ENCODE data around the gene ADGRG4. TPM values are rescaled to one million over a fixed set of nuclear protein-coding genes. Genes with fewer than 3 reads are reported as not detected.

The ADGRG4 gene
- total and polyA plus RNA-seq, 2 of the 8 experiments (the other 6 are each of a cell fraction or from before 2014, with no cell fraction given) = not detected

DNA sequence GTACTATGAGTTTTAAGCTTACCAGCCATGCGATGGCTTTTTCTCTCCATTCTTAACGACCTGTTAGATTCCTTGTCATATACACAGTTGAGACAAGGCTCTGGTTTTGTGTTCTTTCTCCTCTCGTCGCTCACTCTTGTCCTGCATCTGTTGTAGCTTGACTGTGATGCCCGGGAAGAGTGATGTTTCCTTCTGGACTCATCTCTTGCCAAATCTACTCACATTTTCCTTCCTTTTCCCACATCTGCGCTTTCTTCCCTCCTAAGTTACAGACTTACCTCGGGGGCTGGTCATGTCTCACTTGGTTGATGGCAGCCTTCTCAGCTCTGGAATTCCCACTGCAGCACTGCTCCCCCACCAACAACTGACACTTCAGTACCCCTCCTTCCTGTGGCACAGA lies 44.7 kb upstream of the ADGRG4 start:
- H3K79me2 ChIP-seq (ENCODE audit: control insufficient read depth in 1 of 2, insufficient read depth in 2 of 2, low read length in 2 of 2) = no peaks in the 10 kb centered on the region
- H4K20me1 ChIP-seq (replicated peaks in 1 of 2; ENCODE audit: control insufficient read depth in 1 of 2, insufficient read depth in 2 of 2, low read length in 2 of 2) = no peaks in the 10 kb centered on the region
- TF ChIP-seq, protein P1, sequence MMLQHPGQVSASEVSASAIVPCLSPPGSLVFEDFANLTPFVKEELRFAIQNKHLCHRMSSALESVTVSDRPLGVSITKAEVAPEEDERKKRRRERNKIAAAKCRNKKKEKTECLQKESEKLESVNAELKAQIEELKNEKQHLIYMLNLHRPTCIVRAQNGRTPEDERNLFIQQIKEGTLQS (IDR thresholded peaks at IDR 0.05; ENCODE audit: insufficient read depth, low read depth, low read length) = no peak
- TF ChIP-seq KDM4A (IDR thresholded peaks at IDR 0.05; ENCODE audit: low read depth, low read length, severe bottlenecking) (no peak), GABPA (IDR thresholded peaks at IDR 0.05; ENCODE audit: borderline replicate concordance, insufficient read depth, low read length) (no peak), FOSL1 (IDR thresholded peaks at IDR 0.05; ENCODE audit: insufficient read depth, low read depth, low read length) (no peak), NRF1 (IDR thresholded peaks at IDR 0.05; ENCODE audit: low read depth, low read length) (no peak), TBP (IDR thresholded peaks at IDR 0.05; ENCODE audit: low read depth, low read length) (no peak)
- TF ChIP-seq, protein P2, sequence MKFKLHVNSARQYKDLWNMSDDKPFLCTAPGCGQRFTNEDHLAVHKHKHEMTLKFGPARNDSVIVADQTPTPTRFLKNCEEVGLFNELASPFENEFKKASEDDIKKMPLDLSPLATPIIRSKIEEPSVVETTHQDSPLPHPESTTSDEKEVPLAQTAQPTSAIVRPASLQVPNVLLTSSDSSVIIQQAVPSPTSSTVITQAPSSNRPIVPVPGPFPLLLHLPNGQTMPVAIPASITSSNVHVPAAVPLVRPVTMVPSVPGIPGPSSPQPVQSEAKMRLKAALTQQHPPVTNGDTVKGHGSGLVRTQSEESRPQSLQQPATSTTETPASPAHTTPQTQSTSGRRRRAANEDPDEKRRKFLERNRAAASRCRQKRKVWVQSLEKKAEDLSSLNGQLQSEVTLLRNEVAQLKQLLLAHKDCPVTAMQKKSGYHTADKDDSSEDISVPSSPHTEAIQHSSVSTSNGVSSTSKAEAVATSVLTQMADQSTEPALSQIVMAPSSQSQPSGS (IDR thresholded peaks at IDR 0.05; ENCODE audit: low read length) = no peak
- H3K27me3 ChIP-seq (replicated peaks in 1 of 4; ENCODE audit: control insufficient read depth in 3 of 4, extremely low read depth in 1 of 4, insufficient read depth in 3 of 4, low read length in 3 of 4) = no peaks in the 10 kb centered on the region
- H2AK5ac ChIP-seq (ENCODE audit: low read depth, low read length) = no peak overlapping the region
- H4K5ac ChIP-seq (ENCODE audit: insufficient read length, low read depth, low read length) = no peak overlapping the region
- no peak overlapping the region for H3K14ac ChIP-seq (ENCODE audit: insufficient read length)
- no peak overlapping the region for H3K56ac ChIP-seq (replicated peaks; ENCODE audit: insufficient read length, low read depth, low read length)
- ChIA-PET POLR2A (ENCODE audit: partially characterized antibody) (interaction anchor here (1.2 kb wide), 1 partner anchor 14 kb away, joined by 3 read pairs; no protein-coding TSS in a partner anchor), CTCF (ENCODE audit: partially characterized antibody) (interaction anchor here (3.6 kb wide), 1 partner anchor 12 kb away, joined by 13 read pairs; no protein-coding TSS in a partner anchor)
- H2BK120ac ChIP-seq (replicated peaks; ENCODE audit: low read depth, low read length) = no peak overlapping the region
- WGBS, 2 experiments (ENCODE audit: extremely low coverage in 1 of 2, insufficient coverage in 1 of 2, insufficient read length in 1 of 2, insufficient replicate concordance in 2 of 2, low coverage in 1 of 2, low lambda C conversion rate in 2 of 2, missing lambda C conversion rate in 1 of 2) = 85% methylated on average over 4 of the region's 7 CpGs; no CpG with 5 or more reads in 1 of the 2 experiments
- H3K9ac ChIP-seq (replicated peaks in 1 of 4; ENCODE audit: extremely low read depth in 1 of 4, low read depth in 3 of 4, low read length in 3 of 4) = no peak overlapping the region
- no peak overlapping the region for H2BK5ac ChIP-seq (ENCODE audit: low read depth, low read length)
- H3K4me2 ChIP-seq (ENCODE audit: insufficient read depth in 1 of 2, low read depth in 2 of 2, low read length in 2 of 2) = no peak overlapping the region
- DNase-seq (ENCODE audit: low read depth in 1 of 2, low spot score in 2 of 2) = no peak
- H4K91ac ChIP-seq (replicated peaks; ENCODE audit: insufficient read length, low read length) = no peak overlapping the region
- no peak overlapping the region for H2BK15ac ChIP-seq (ENCODE audit: low read length)
- no peak overlapping the region for H3K27ac ChIP-seq (ENCODE audit: low read depth, low read length)
- no peak overlapping the region for H3K23ac ChIP-seq (ENCODE audit: insufficient read length)
- H3K4me1 ChIP-seq (replicated peaks in 1 of 4; ENCODE audit: control insufficient read depth in 3 of 4, insufficient read depth in 4 of 4, low read length in 3 of 4) = peaks cover 0 to 5% (median under 1%) of the 10 kb centered on the region in 4 experiments; a peak in 2 of 7 replicates
- no peak overlapping the region for H2AFZ ChIP-seq (ENCODE audit: low read length)
- H3K79me1 ChIP-seq (ENCODE audit: low read depth, low read length) = no peaks in the 10 kb centered on the region
- H2BK12ac ChIP-seq (ENCODE audit: low read depth, low read length) = no peak overlapping the region
- no peak overlapping the region for H3K18ac ChIP-seq (ENCODE audit: extremely low read depth, low read length)
- no peaks in the 10 kb centered on the region; the same call in 1 of the 2 replicates for H3K23me2 ChIP-seq (ENCODE audit: low read depth, low read length)
- H3K36me3 ChIP-seq (ENCODE audit: control insufficient read depth in 2 of 4, insufficient read depth in 4 of 4, low read length in 3 of 4) = no peaks in the 10 kb centered on the region
- FAIRE-seq = no peak
- no peak overlapping the region for H2BK20ac ChIP-seq (ENCODE audit: low read length)
- H3K4ac ChIP-seq (replicated peaks; ENCODE audit: insufficient read length, low read depth, low read length) = no peak overlapping the region
- no peaks in the 10 kb centered on the region for H3K9me3 ChIP-seq (ENCODE audit: insufficient read depth in 2 of 2, low read depth in 1 of 2, low read length in 1 of 2)
- H4K8ac ChIP-seq (ENCODE audit: extremely low read depth, insufficient read depth, low read length) = no peak overlapping the region
- no peak overlapping the region for H3K4me3 ChIP-seq (ENCODE audit: extremely low read depth in 1 of 4, insufficient read depth in 2 of 4, low read depth in 3 of 4, low read length in 4 of 4)
